HG03103 (cell line): Measurements from ENCODE around the gene MIF.

Experiments used
- ATAC-seq: cut with Tn5 transposase; IDR thresholded peaks from one replicate; pipeline ENCODE4 v1.9.1; 2021; ENCODE audit warnings: low read depth; ENCODE audit not compliant: unreplicated experiment

Gene MIF

DNA sequence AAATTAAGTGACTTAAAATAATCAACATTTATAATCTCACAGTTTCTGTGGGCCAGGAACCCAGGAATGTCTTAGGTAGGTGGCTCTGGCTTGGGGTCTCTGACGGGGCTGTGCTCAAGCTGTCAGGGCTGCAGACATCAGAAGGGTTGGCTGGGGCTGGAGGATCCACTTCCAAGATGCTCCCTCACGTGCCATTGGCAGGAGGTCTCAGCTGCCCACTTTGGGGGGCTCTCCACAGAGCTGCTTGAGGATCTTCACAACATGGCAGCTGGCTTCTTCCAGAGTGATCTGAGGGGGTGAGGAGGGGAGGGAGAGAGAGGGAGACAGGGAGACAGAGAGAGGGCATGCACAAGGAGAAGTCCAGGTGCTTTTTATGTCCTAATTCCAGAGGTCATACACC lies 18.4 kb upstream of the MIF start:
- no peak for ATAC-seq

DNA sequence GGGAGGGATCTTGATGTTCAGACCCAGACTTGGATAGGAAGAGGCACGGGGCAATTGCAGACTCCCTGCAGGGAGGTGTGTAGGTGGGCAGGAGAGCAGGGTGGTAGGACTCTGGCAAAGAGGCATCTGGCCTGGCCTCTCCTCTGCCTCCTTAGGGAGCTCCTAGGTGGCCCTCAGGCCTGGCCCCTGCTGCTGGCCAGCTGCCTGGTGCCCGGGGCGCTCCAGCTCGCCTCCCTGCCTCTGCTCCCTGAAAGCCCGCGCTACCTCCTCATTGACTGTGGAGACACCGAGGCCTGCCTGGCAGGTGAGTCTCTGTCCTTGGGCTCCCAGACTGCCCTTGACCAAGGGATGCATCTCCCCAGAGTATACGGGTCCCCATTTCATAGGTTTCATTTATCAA lies 16.6 kb upstream of the MIF start:
- ATAC-seq: no peak

- ATAC-seq: no peak
Observed at GRCh38 chr22:23878219-23878618, 16.0 kb upstream of the MIF start.

DNA sequence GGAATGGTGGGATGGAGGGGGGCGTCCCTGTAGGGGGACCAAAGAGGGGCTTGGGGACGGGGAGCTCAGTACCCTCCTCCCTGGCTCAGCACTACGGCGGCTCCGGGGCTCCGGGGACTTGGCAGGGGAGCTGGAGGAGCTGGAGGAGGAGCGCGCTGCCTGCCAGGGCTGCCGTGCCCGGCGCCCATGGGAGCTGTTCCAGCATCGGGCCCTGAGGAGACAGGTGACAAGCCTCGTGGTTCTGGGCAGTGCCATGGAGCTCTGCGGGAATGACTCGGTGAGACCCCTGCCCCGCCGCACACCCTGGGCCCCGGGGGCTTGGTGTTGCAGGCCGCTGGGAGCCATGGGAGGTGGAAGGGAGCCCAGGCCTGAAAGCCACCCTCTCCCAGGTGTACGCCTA lies 11.8 kb upstream of the MIF start:
- no peak for ATAC-seq

DNA sequence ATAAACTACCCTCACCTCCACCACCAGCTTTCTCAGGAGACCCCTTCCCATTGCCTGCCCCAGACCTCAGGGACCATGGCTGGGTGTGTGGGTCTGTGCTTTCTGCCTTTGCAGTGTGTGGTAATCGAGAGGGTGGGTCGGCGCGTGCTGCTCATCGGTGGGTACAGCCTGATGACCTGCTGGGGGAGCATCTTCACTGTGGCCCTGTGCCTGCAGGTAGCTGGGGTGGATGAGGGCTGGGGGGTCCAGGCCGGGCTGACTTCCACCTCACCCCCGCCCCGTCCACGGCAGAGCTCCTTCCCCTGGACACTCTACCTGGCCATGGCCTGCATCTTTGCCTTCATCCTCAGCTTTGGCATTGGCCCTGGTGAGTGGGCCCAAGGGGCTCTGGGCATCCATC lies 10.5 kb upstream of the MIF start:
- no peak for ATAC-seq

GRCh38 chr22:23884140-23884539 lies 10.0 kb upstream of the MIF start:
- ATAC-seq: no peak

DNA sequence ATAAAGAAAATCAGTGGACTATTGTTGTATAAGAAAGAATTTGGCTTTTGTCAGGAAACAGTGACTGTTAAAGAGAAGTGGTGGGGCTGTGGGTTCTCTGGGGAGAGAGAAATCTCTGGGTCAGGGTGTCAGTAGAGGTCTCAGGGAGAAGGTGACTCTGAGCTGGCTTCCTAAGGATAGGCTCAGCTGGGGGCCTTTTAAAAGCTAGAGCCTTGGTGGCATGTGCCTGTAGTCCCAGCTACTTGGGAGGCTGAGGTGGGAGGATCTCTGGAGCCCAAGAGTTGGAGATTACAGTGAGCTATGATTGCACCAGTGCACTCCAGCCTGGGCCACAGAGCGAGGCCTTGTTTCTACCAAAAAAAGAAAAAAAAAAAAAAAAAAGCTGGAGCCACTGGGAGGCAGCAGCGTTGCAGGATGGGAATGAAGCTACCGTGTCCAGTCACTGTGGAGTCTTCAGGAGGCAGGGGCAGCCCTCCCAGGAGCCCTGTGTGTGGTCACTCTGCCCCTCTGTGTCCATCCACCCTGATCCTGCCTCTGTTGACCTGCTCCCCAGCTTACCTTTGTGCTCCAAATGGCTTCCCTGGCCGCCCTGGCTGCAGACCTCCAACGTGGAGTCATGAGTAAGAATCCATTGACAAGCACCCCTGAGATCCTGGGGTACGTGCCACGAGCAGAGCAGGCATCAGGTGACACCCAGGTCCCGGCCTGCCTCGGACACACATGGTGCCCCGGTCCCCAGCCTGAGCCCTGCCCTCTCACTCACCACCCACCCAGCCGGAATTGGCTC lies 5.4 kb upstream of the MIF start:
- no peak for ATAC-seq

GRCh38 chr22:23889620-23890019 lies 4.6 kb upstream of the MIF start:
- no peak for ATAC-seq

GRCh38 chr22:23891726-23892125 lies 2.5 kb upstream of the MIF start:
- no peak for ATAC-seq

DNA sequence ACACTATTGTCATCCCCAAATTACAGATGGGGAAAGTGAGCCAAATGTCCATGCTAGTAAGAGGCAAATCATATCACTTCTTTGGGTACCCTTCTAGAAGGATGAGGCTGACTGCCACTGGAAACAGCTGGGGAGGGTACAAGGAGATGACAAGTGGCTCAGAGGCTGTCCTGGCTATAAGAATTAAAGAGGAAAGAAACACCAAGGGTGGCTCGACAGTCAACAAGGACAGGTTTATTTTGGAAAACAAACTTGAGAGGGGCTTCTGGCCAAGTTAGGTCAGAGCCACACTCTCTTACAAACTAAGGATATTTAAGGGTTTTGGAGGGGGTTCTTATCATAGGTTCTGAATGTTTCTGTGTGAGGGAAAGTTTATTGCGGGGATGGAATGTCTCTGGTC lies 2.1 kb upstream of the MIF start:
- ATAC-seq: no peak

DNA sequence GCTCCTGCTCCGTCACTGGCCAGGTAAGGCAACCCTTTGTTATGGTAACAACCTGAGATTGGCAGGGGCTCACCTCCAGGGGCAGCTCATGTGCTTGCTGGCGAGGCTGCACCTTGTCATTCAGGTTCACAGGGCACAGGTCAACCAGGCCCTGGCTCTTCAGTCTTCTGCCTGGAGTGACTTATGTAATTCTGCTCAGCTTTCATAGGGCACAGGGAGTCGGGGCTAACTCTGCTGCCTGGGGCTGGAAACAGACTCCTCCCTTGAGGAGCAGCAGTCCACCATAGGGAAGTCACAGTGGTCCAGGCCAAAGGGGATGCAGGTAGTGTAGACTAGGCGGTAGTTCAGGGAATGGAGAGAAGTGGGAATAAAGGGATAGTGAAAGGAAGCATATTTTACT lies 1.5 kb upstream of the MIF start:
- no peak for ATAC-seq

DNA sequence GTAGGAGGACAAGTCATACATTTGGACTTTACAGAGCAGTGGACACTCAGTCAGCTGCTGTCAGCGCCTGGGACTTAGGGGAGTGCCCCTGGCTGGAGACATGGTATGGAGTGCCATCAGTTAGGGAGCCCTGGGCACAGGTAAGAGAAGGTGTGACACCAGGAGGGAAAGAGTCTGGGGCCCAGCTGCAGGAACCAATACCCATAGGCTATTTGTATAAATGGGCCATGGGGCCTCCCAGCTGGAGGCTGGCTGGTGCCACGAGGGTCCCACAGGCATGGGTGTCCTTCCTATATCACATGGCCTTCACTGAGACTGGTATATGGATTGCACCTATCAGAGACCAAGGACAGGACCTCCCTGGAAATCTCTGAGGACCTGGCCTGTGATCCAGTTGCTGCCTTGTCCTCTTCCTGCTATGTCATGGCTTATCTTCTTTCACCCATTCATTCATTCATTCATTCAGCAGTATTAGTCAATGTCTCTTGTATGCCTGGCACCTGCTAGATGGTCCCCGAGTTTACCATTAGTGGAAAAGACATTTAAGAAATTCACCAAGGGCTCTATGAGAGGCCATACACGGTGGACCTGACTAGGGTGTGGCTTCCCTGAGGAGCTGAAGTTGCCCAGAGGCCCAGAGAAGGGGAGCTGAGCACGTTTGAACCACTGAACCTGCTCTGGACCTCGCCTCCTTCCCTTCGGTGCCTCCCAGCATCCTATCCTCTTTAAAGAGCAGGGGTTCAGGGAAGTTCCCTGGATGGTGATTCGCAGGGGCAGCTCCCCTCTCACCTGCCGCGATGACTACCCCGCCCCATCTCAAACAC lies 850 bp upstream of the MIF start:
- no peak for ATAC-seq

DNA sequence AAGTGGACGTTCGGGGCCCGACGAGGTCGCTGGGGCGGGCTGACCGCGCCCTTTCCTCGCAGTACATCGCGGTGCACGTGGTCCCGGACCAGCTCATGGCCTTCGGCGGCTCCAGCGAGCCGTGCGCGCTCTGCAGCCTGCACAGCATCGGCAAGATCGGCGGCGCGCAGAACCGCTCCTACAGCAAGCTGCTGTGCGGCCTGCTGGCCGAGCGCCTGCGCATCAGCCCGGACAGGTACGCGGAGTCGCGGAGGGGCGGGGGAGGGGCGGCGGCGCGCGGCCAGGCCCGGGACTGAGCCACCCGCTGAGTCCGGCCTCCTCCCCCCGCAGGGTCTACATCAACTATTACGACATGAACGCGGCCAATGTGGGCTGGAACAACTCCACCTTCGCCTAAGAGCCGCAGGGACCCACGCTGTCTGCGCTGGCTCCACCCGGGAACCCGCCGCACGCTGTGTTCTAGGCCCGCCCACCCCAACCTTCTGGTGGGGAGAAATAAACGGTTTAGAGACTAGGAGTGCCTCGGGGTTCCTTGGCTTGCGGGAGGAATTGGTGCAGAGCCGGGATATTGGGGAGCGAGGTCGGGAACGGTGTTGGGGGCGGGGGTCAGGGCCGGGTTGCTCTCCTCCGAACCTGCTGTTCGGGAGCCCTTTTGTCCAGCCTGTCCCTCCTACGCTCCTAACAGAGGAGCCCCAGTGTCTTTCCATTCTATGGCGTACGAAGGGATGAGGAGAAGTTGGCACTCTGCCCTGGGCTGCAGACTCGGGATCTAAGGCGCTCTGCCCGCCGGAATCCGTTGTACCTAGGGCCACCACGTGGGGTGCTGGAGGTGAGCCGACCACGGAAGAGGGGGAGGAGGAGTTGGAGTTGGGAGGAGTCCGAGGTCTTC lies 771 bp downstream of the MIF start:
- ATAC-seq: no peak

DNA sequence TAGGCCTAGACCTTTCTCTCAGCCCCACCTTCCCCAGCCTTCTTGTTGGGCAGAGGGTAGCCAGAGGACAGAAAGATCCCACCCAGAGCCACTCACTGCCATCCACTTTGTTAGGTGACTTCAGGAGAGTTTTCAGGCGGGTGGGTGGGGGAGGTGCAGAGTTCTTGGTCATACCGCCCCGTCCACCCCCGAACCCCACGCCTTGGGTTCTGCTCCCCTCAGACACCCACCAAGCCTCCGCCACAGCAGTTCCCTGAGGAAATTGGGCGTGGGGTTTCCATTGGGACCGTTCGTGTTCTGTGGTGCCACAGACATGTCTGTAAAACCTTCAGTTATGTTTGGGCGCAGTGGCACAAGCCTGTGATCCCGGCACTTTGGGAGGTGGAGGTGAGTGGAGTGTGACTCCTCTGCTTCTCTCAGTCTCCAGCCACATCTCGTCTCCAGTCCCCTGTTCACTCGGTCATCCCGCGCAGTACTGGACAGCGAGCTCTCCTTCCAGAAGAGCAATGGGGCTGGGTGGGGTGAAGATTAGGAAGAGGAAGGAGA lies 1.5 kb downstream of the MIF start:
- no peak for ATAC-seq

DNA sequence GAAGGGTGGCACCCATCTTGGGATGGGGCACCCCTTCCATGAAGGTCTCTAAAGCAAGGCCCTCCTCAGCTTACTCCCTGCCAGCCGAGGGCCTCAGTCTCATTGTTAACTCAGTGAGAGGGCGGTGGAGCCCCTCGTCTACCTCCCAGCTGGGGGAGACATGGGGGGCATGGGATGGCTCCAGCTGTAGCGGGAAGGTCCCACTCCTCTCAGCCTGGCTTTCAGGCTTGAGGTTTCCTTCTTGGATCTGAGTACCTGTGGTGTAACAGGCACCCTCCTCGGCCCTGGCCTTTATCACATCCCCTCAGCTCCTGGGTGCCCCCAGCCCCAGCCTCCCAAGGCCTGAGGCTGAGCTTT lies 2.0 kb downstream of the MIF start:
- ATAC-seq: no peak

DNA sequence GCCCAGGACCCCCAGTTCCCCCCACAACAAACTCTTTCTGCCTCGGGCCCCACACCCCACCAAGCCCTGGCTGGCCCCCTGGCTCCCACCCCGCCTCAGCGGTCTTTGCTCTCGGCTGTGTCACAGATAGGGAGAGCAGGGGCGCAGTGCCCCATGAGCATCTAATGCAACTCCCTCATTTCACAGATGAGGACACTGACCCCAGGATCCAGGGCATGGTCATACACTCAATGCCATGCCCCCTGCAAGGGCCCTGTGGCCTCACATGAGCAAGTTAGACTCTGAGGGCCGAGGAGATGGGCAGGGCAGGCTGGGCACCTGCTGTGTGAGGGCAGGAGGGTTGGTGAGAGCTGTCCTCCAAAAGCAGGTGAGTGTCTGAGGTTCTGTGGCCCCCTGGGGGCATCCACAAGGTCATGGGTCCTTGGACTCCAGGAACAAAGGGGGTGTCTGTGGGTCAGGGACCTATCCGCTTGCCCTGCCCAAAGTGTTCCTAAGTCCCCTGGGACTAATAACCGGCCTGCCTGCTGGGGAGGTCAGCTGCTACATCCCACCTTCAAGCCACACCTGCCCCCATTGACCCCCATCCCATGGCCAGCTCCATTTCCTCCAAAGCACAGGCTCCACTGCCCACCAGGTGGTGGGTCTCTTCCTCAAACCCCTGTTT lies 2.5 kb downstream of the MIF start:
- no peak for ATAC-seq

DNA sequence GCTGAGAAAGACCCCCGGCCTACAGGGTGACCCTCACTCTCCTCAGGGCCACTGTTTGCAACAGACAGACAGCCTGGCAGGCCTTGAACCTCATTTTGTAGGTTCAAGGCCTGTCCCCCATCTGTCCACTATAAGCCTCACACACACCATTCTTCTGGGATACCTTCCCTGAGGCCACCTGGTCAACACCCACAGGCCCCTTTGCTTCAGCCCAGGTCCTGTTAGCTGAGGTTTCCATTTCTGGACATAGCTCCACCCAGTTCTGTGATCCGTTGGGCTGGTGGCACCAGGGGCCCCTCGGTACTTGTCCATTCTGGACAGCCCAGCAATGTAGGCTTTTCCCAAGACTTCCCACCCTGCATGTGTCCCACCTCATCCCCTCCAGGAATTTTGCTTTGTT lies 3.1 kb downstream of the MIF start:
- no peak for ATAC-seq

GRCh38 chr22:23898006-23898974 lies 4.1 kb downstream of the MIF start:
- ATAC-seq: no peak

- no peak for ATAC-seq
Observed at GRCh38 chr22:23899042-23899745, 5.0 kb downstream of the MIF start.
